ENCODE results near the gene SYCE3.
A peak's percentile ranks its signal among the peaks of the same experiment; 100 is the strongest.

SYCE3 gene

GRCh38 chr22:50585781-50586180 is 23.1 kb upstream of the SYCE3 start:
- H3K4me2 ChIP-seq (ENCODE audit: low read length), result no peak overlapping the region
- no peak overlapping the region for H2BK12ac ChIP-seq (ENCODE audit: low read length)
- H3K23ac ChIP-seq (ENCODE audit: low read length), result no peak overlapping the region
- no peak overlapping the region for H2AFZ ChIP-seq (ENCODE audit: insufficient read depth, low read length, poor library complexity)
- H4K91ac ChIP-seq (ENCODE audit: low read depth, low read length), result no peak overlapping the region
- no peak overlapping the region for H3K9ac ChIP-seq (ENCODE audit: low read length)
- peaks cover 8% of the 10 kb centered on the region for H3K79me2 ChIP-seq (ENCODE audit: control insufficient read depth, insufficient read depth, low read length, poor library complexity)
- peaks cover 4 to 8% of the 10 kb centered on the region in 2 experiments for H3K36me3 ChIP-seq (ENCODE audit: control insufficient read depth in 1 of 2, insufficient read depth in 2 of 2, low read length in 2 of 2)
- H2BK5ac ChIP-seq (ENCODE audit: low read depth, low read length, poor library complexity), result no peak overlapping the region
- no peak overlapping the region for H3K14ac ChIP-seq (ENCODE audit: low read length)
- no peak overlapping the region for H4K12ac ChIP-seq (ENCODE audit: low read depth, low read length)
- H4K8ac ChIP-seq (ENCODE audit: low read depth, low read length), result no peak overlapping the region
- H2AK5ac ChIP-seq (ENCODE audit: low read length), result no peak overlapping the region
- peaks cover 8% of the 10 kb centered on the region for H3K79me1 ChIP-seq (ENCODE audit: low read length)
- no peak overlapping the region for H3K4me3 ChIP-seq (ENCODE audit: low read depth, low read length)
- H3K18ac ChIP-seq (ENCODE audit: low read length), result no peak overlapping the region
- no peak overlapping the region for H3K4ac ChIP-seq (ENCODE audit: low read depth, low read length)
- WGBS (ENCODE audit: extremely low coverage, insufficient coverage, insufficient read length), result no CpG with 5 or more reads among the region's 8 CpGs
- H3K4me1 ChIP-seq (ENCODE audit: control insufficient read depth in 1 of 2, insufficient read depth in 2 of 2, low read length in 2 of 2), result peaks cover 21 to 26% of the 10 kb centered on the region in 2 experiments
- no peaks in the 10 kb centered on the region for H3K27me3 ChIP-seq (ENCODE audit: insufficient read depth, low read length)
- H2BK120ac ChIP-seq (ENCODE audit: insufficient read depth, low read length, poor library complexity), result no peak overlapping the region
- H3K9me3 ChIP-seq (ENCODE audit: insufficient read depth, low read depth, low read length), result no peaks in the 10 kb centered on the region
- no peak overlapping the region for H3K27ac ChIP-seq (ENCODE audit: low read depth, low read length)
- no peak for DNase-seq

GRCh38 chr22:50585238-50585637 is 22.5 kb upstream of the SYCE3 start:
- Histone ChIP-seq H3K27me3 (ENCODE audit: insufficient read depth, low read length) (no peaks in the 10 kb centered on the region), H3K18ac (ENCODE audit: low read length) (no peak overlapping the region), H4K91ac (ENCODE audit: low read depth, low read length) (no peak overlapping the region), H3K4me1 (ENCODE audit: control insufficient read depth in 1 of 2, insufficient read depth in 2 of 2, low read length in 2 of 2) (peaks cover 21 to 26% of the 10 kb centered on the region in 2 experiments), H3K14ac (ENCODE audit: low read length) (no peak overlapping the region), H2BK12ac (ENCODE audit: low read length) (no peak overlapping the region), H4K12ac (ENCODE audit: low read depth, low read length) (no peak overlapping the region), H3K27ac (ENCODE audit: low read depth, low read length) (no peak overlapping the region), H3K4me3 (ENCODE audit: low read depth, low read length) (no peak overlapping the region), H4K8ac (ENCODE audit: low read depth, low read length) (no peak overlapping the region), H3K79me1 (ENCODE audit: low read length) (peaks cover 8% of the 10 kb centered on the region), H3K4me2 (ENCODE audit: low read length) (no peak overlapping the region), H3K36me3 (ENCODE audit: control insufficient read depth in 1 of 2, insufficient read depth in 2 of 2, low read length in 2 of 2) (peaks cover 7 to 12% of the 10 kb centered on the region in 2 experiments), H3K4ac (ENCODE audit: low read depth, low read length) (no peak overlapping the region), H2BK5ac (ENCODE audit: low read depth, low read length, poor library complexity) (no peak overlapping the region), H3K23ac (ENCODE audit: low read length) (no peak overlapping the region), H2AK5ac (ENCODE audit: low read length) (no peak overlapping the region), H2AFZ (ENCODE audit: insufficient read depth, low read length, poor library complexity) (no peak overlapping the region), H3K9me3 (ENCODE audit: insufficient read depth, low read depth, low read length) (no peaks in the 10 kb centered on the region), H3K9ac (ENCODE audit: low read length) (no peak overlapping the region), H2BK120ac (ENCODE audit: insufficient read depth, low read length, poor library complexity) (no peak overlapping the region), H3K79me2 (ENCODE audit: control insufficient read depth, insufficient read depth, low read length, poor library complexity) (peaks cover 8% of the 10 kb centered on the region)
- no CpG with 5 or more reads among the region's 3 CpGs for WGBS (ENCODE audit: extremely low coverage, insufficient coverage, insufficient read length)
- no peak for DNase-seq

- WGBS (ENCODE audit: extremely low coverage, insufficient coverage, insufficient read length), result no CpG with 5 or more reads among the region's 23 CpGs
- H2BK5ac ChIP-seq (ENCODE audit: low read depth, low read length, poor library complexity), result no peak overlapping the region
- H3K23ac ChIP-seq (ENCODE audit: low read length), result no peak overlapping the region
- H3K4me2 ChIP-seq (ENCODE audit: low read length), result no peak overlapping the region
- no peak overlapping the region for H4K12ac ChIP-seq (ENCODE audit: low read depth, low read length)
- H2BK12ac ChIP-seq (ENCODE audit: low read length), result no peak overlapping the region
- H2AK5ac ChIP-seq (ENCODE audit: low read length), result no peak overlapping the region
- H3K14ac ChIP-seq (ENCODE audit: low read length), result no peak overlapping the region
- peak; percentile 61 to 75 for DNase-seq
- no peak overlapping the region for H3K18ac ChIP-seq (ENCODE audit: low read length)
- peaks cover 8% of the 10 kb centered on the region for H3K79me2 ChIP-seq (ENCODE audit: control insufficient read depth, insufficient read depth, low read length, poor library complexity)
- no peak overlapping the region for H3K4ac ChIP-seq (ENCODE audit: low read depth, low read length)
- no peak overlapping the region for H4K8ac ChIP-seq (ENCODE audit: low read depth, low read length)
- peaks cover 21 to 26% of the 10 kb centered on the region in 2 experiments for H3K4me1 ChIP-seq (ENCODE audit: control insufficient read depth in 1 of 2, insufficient read depth in 2 of 2, low read length in 2 of 2)
- no peak overlapping the region for H2AFZ ChIP-seq (ENCODE audit: insufficient read depth, low read length, poor library complexity)
- peaks cover 8% of the 10 kb centered on the region for H3K79me1 ChIP-seq (ENCODE audit: low read length)
- H3K9me3 ChIP-seq (ENCODE audit: insufficient read depth, low read depth, low read length), result no peaks in the 10 kb centered on the region
- H2BK120ac ChIP-seq (ENCODE audit: insufficient read depth, low read length, poor library complexity), result no peak overlapping the region
- no peaks in the 10 kb centered on the region for H3K27me3 ChIP-seq (ENCODE audit: insufficient read depth, low read length)
- H3K36me3 ChIP-seq (ENCODE audit: control insufficient read depth in 1 of 2, insufficient read depth in 2 of 2, low read length in 2 of 2), result peaks cover 14 to 15% of the 10 kb centered on the region in 2 experiments
- H3K27ac ChIP-seq (ENCODE audit: low read depth, low read length), result no peak overlapping the region
- no peak overlapping the region for H3K4me3 ChIP-seq (ENCODE audit: low read depth, low read length)
- H4K91ac ChIP-seq (ENCODE audit: low read depth, low read length), result no peak overlapping the region
- H3K9ac ChIP-seq (ENCODE audit: low read length), result no peak overlapping the region
Observed at GRCh38 chr22:50584106-50585096, 21.7 kb upstream of the SYCE3 start.

GRCh38 chr22:50583294-50583861 is 20.7 kb upstream of the SYCE3 start:
- WGBS (ENCODE audit: extremely low coverage, insufficient coverage, insufficient read length), result no CpG with 5 or more reads among the region's 37 CpGs
- H3K79me1 ChIP-seq (ENCODE audit: low read length), result peaks cover 8% of the 10 kb centered on the region
- H2AFZ ChIP-seq (ENCODE audit: insufficient read depth, low read length, poor library complexity), result peak overlapping the region; percentile 64

More at GRCh38 chr22:50583294-50583861, 20.7 kb upstream of the SYCE3 start:
- Histone ChIP-seq H3K36me3 (ENCODE audit: control insufficient read depth in 1 of 2, insufficient read depth in 2 of 2, low read length in 2 of 2) (peaks cover 22 to 25% of the 10 kb centered on the region in 2 experiments), H2BK12ac (ENCODE audit: low read length) (no peak overlapping the region), H3K23ac (ENCODE audit: low read length) (no peak overlapping the region), H3K9ac (ENCODE audit: low read length) (peak overlapping the region; percentile 90), H3K14ac (ENCODE audit: low read length) (peak overlapping the region; percentile 84), H3K4me3 (ENCODE audit: low read depth, low read length) (peak overlapping the region; percentile 83), H4K12ac (ENCODE audit: low read depth, low read length) (peak overlapping the region; percentile 83), H3K9me3 (ENCODE audit: insufficient read depth, low read depth, low read length) (no peaks in the 10 kb centered on the region), H3K4ac (ENCODE audit: low read depth, low read length) (peak overlapping the region; percentile 72), H3K4me2 (ENCODE audit: low read length) (peak overlapping the region; percentile 95), H3K79me2 (ENCODE audit: control insufficient read depth, insufficient read depth, low read length, poor library complexity) (peaks cover 8% of the 10 kb centered on the region), H3K4me1 (ENCODE audit: control insufficient read depth in 1 of 2, insufficient read depth in 2 of 2, low read length in 2 of 2) (peaks cover 21 to 26% of the 10 kb centered on the region in 2 experiments), H4K91ac (ENCODE audit: low read depth, low read length) (peak overlapping the region; percentile 58), H4K8ac (ENCODE audit: low read depth, low read length) (peak overlapping the region; percentile 84), H3K27ac (ENCODE audit: low read depth, low read length) (peak overlapping the region; percentile 66), H2AK5ac (ENCODE audit: low read length) (peak overlapping the region; percentile 56), H2BK5ac (ENCODE audit: low read depth, low read length, poor library complexity) (peak overlapping the region; percentile 24), H3K27me3 (ENCODE audit: insufficient read depth, low read length) (no peaks in the 10 kb centered on the region), H2BK120ac (ENCODE audit: insufficient read depth, low read length, poor library complexity) (peak overlapping the region; percentile 56), H3K18ac (ENCODE audit: low read length) (peak overlapping the region; percentile 84)
- peak; percentile 96 to 98 for DNase-seq

Data from trophoblast cell (in vitro differentiated cells and primary cell).